GM23248 (cell line): ENCODE measurements around the gene TCF12.

Experiments
- EZH2 ChIP-seq: fragments of 200-600 bp; sonication (generic); IDR thresholded peaks from 2 replicates; pipeline ENCODE4 v1.6.1; 2018; ENCODE audit warnings: antibody characterized with exemption, mild to moderate bottlenecking; ENCODE audit not compliant: insufficient read depth, poor library complexity, severe bottlenecking
- EZH2phosphoT487 ChIP-seq: fragments of 200-600 bp; sonication (generic); IDR thresholded peaks from 2 replicates; pipeline ENCODE4 v1.6.1; 2018; ENCODE audit warnings: antibody characterized with exemption, moderate library complexity, mild to moderate bottlenecking, low read depth; ENCODE audit not compliant: insufficient read depth

- TF ChIP-seq EZH2, result no peak
- no peak for TF ChIP-seq EZH2phosphoT487
Measured at GRCh38 chr15:57172925-57173324, 254.5 kb downstream of the TCF12 start.
